Testis (tissue), 2 donors: Measurements from ENCODE around the gene ERP27.

Experiments
- POLR2A ChIP-seq: fragments of 450-650 bp; IDR thresholded peaks from one replicate; pipeline ENCODE4 v1.6.1; 2017; ENCODE audit warnings: antibody characterized with exemption, mild to moderate bottlenecking, moderate library complexity
- TF ChIP-seq, protein P1 (sequence below), 3 experiments: fragments of 450-650 bp in 2 of 3; fragments of 200-600 bp in 1 of 3; sonication (generic) in 1 of 3; IDR thresholded peaks; one replicate each; pipeline ENCODE4 v1.5.1; 2016 to 2019; ENCODE audit warnings: antibody characterized with exemption in 3 of 3, mild to moderate bottlenecking in 2 of 3, moderate library complexity in 1 of 3

DNA sequence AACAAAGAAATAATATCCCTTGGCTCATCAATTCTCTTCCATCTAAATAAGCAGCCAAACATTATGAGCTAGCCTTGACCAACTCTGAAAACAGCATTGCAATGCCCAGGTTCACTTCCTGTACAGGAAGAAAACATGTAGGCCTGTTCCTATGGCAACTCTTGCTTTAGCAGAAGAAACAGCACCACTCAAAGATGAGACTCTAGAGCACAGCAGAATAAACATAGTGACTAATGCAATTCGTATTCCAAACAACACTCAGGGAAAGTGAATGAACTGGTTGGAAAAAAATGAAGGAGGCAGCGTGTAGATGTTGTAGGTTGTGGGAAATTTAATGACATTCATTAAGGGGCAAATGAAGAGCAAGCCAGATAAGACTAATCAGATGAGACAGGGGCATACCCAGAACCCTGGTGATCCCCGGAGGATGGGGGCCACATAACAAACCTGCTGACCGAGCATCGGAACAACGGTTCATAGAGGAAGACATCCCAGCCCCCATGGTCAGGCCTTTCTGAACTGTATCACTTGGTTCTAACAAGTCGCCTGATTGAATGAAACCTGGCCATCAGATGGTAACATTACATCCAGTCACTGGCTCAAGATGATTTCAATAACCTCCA lies 14.1 kb upstream of the ERP27 start:
- TF ChIP-seq, protein P1, sequence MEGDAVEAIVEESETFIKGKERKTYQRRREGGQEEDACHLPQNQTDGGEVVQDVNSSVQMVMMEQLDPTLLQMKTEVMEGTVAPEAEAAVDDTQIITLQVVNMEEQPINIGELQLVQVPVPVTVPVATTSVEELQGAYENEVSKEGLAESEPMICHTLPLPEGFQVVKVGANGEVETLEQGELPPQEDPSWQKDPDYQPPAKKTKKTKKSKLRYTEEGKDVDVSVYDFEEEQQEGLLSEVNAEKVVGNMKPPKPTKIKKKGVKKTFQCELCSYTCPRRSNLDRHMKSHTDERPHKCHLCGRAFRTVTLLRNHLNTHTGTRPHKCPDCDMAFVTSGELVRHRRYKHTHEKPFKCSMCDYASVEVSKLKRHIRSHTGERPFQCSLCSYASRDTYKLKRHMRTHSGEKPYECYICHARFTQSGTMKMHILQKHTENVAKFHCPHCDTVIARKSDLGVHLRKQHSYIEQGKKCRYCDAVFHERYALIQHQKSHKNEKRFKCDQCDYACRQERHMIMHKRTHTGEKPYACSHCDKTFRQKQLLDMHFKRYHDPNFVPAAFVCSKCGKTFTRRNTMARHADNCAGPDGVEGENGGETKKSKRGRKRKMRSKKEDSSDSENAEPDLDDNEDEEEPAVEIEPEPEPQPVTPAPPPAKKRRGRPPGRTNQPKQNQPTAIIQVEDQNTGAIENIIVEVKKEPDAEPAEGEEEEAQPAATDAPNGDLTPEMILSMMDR (IDR thresholded peaks at IDR 0.05) = no peak
- TF ChIP-seq POLR2A = no peak
